Astrocyte of the cerebellum (primary cell): ENCODE data around the gene WIPF3.
"Not testable (repeated sequence)": the region's sequence is repeated elsewhere in the genome, so short reads cannot be mapped to it uniquely, and the experiment has no call there.

Experiments
- DNase-seq: peaks from one replicate; pipeline ENCODE4 v3.0.0-alpha.2; 2011; ENCODE audit warnings: low read depth
- H3K4me3 ChIP-seq: 2 replicates; pipeline ENCODE4 v1.5.1; 2011; ENCODE audit warnings: mild to moderate bottlenecking, low read depth, low read length, moderate library complexity
- CTCF ChIP-seq: IDR thresholded peaks from 2 replicates; pipeline ENCODE4 v1.5.1; 2012; ENCODE audit warnings: low read length, low read depth, moderate library complexity, mild to moderate bottlenecking; ENCODE audit errors: missing control alignments
- in situ Hi-C: cut with HindIII; loops from 2 replicates; pipeline ENCODE4 v1.10.0; 2017; ENCODE audit warnings: low sequenced_read_pairs

The WIPF3 gene

GRCh38 chr7:29956487-29956836, 150.2 kb downstream of the WIPF3 start:
- in situ Hi-C loops = no loop called here
- no peak overlapping the region for H3K4me3 ChIP-seq
- DNase-seq = no peak
- TF ChIP-seq CTCF = no peak

GRCh38 chr7:29957521-29958310, 151.4 kb downstream of the WIPF3 start:
- H3K4me3 ChIP-seq = no peak overlapping the region
- TF ChIP-seq CTCF = no peak
- in situ Hi-C loops = no loop called here
- DNase-seq = no peak

- in situ Hi-C loops = no loop called here
- TF ChIP-seq CTCF = no peak
- no peak overlapping the region for H3K4me3 ChIP-seq
- DNase-seq = no peak
These were observed 152.5 kb downstream of the WIPF3 start for GRCh38 chr7:29958667-29959358.

GRCh38 chr7:29961611-29962010, 155.3 kb downstream of the WIPF3 start:
- DNase-seq, H3K4me3 ChIP-seq: not testable (repeated sequence)
- in situ Hi-C loops = loop anchor here (5.0 kb wide), 1 partner anchor 51 kb away; no protein-coding TSS in a partner anchor

- H3K4me3 ChIP-seq = no peak overlapping the region
- TF ChIP-seq CTCF = no peak
- DNase-seq = no peak
- in situ Hi-C loops = loop anchor here (5.0 kb wide), 1 partner anchor 50 kb away; no protein-coding TSS in a partner anchor
These were observed 155.7 kb downstream of the WIPF3 start for GRCh38 chr7:29962035-29962434.

GRCh38 chr7:29965030-29965429, 158.7 kb downstream of the WIPF3 start:
- H3K4me3 ChIP-seq = no peak overlapping the region
- in situ Hi-C loops = no loop called here
- no peak for TF ChIP-seq CTCF
- DNase-seq = no peak
